Measurements from ENCODE around the gene NF2. TPM values are rescaled to one million over a fixed set of nuclear protein-coding genes. Genes with fewer than 3 reads are reported as not detected.
A peak's percentile ranks its signal among the peaks of the same experiment; 100 is the strongest.

Gene NF2
- total RNA-seq, 2 experiments from 2014 or later: 23.1 to 24.5 TPM

- peak in 3 of 14 experiments; percentile 12 to 34 (median 20) for DNase-seq
- Histone ChIP-seq H3K4me3 (ENCODE audit: low read length) (no peak overlapping the region), H3K9me3 (ENCODE audit: control insufficient read depth in 1 of 2, insufficient read depth in 1 of 2, low read length in 2 of 2) (peaks cover 0 to 8% of the 10 kb centered on the region in 2 experiments), H3K27me3 (ENCODE audit: control insufficient read depth in 1 of 2, insufficient read depth in 2 of 2, low read length in 2 of 2) (peaks cover 28 to 42% of the 10 kb centered on the region in 2 experiments), H3K36me3 (ENCODE audit: insufficient read depth, low read length) (no peaks in the 10 kb centered on the region), H3K4me1 (ENCODE audit: insufficient read depth, low read length) (peaks cover 7% of the 10 kb centered on the region), H3K27ac (ENCODE audit: low read depth in 1 of 2, low read length in 2 of 2) (no peak overlapping the region)
- peaks cover 7% of the 10 kb centered on the region for H3K4me1 Mint-ChIP-seq (ENCODE audit: low read depth)
- no peak overlapping the region for H3K4me3 Mint-ChIP-seq
- no peak for ATAC-seq (ENCODE audit: poor library complexity)
- H3K9me3 Mint-ChIP-seq: no peaks in the 10 kb centered on the region
- ChIA-PET POLR2A (no interaction called here), CTCF (no interaction called here)
- no peak for TF ChIP-seq CTCF (IDR thresholded peaks at IDR 0.05)
- intact Hi-C loops (cut with DNase I, micrococcal nuclease): no loop called here
- no peaks in the 10 kb centered on the region for H3K36me3 Mint-ChIP-seq (ENCODE audit: low read depth)
- H3K27me3 Mint-ChIP-seq: peaks cover 62% of the 10 kb centered on the region
- H3K27ac Mint-ChIP-seq: no peak overlapping the region
These were observed 113.5 kb downstream of the NF2 start for GRCh38 chr22:29716814-29717545.

GRCh38 chr22:29717789-29718188, 114.4 kb downstream of the NF2 start:
- TF ChIP-seq CTCF (IDR thresholded peaks at IDR 0.05): no peak
- H3K4me3 ChIP-seq (ENCODE audit: low read length): no peak overlapping the region
- no peak for DNase-seq
- H3K4me1 ChIP-seq (ENCODE audit: insufficient read depth, low read length): peaks cover 7% of the 10 kb centered on the region
- H3K36me3 ChIP-seq (ENCODE audit: insufficient read depth, low read length): no peaks in the 10 kb centered on the region
- peaks cover 28 to 47% of the 10 kb centered on the region in 2 experiments for H3K27me3 ChIP-seq (ENCODE audit: control insufficient read depth in 1 of 2, insufficient read depth in 2 of 2, low read length in 2 of 2)
- ChIA-PET POLR2A (no interaction called here), CTCF (no interaction called here)
- H3K4me3 Mint-ChIP-seq: no peak overlapping the region
- H3K27ac ChIP-seq (ENCODE audit: low read depth in 1 of 2, low read length in 2 of 2): no peak overlapping the region
- H3K27me3 Mint-ChIP-seq: peaks cover 62% of the 10 kb centered on the region
- no peak overlapping the region for H3K27ac Mint-ChIP-seq
- H3K9me3 Mint-ChIP-seq: no peaks in the 10 kb centered on the region
- ATAC-seq (ENCODE audit: poor library complexity): no peak
- H3K36me3 Mint-ChIP-seq (ENCODE audit: low read depth): no peaks in the 10 kb centered on the region
- H3K9me3 ChIP-seq (ENCODE audit: control insufficient read depth in 1 of 2, insufficient read depth in 1 of 2, low read length in 2 of 2): peaks cover 0 to 8% of the 10 kb centered on the region in 2 experiments
- intact Hi-C loops (cut with DNase I, micrococcal nuclease): no loop called here
- H3K4me1 Mint-ChIP-seq (ENCODE audit: low read depth): peaks cover 7% of the 10 kb centered on the region

GRCh38 chr22:29718949-29719898, 115.8 kb downstream of the NF2 start:
- Histone ChIP-seq H3K9me3 (ENCODE audit: control insufficient read depth in 1 of 2, insufficient read depth in 1 of 2, low read length in 2 of 2) (peaks cover 0 to 8% of the 10 kb centered on the region in 2 experiments), H3K4me1 (ENCODE audit: insufficient read depth, low read length) (peaks cover 7% of the 10 kb centered on the region), H3K27me3 (ENCODE audit: control insufficient read depth in 1 of 2, insufficient read depth in 2 of 2, low read length in 2 of 2) (peaks cover 28 to 47% of the 10 kb centered on the region in 2 experiments), H3K27ac (ENCODE audit: low read depth in 1 of 2, low read length in 2 of 2) (no peak overlapping the region), H3K4me3 (ENCODE audit: low read length) (no peak overlapping the region), H3K36me3 (ENCODE audit: insufficient read depth, low read length) (no peaks in the 10 kb centered on the region)
- Mint-ChIP-seq H3K36me3 (ENCODE audit: low read depth) (no peaks in the 10 kb centered on the region), H3K27me3 (peaks cover 57% of the 10 kb centered on the region), H3K27ac (no peak overlapping the region), H3K4me1 (ENCODE audit: low read depth) (peaks cover 7% of the 10 kb centered on the region), H3K4me3 (peak overlapping the region; percentile 30), H3K9me3 (no peaks in the 10 kb centered on the region)
- no peak for ATAC-seq (ENCODE audit: poor library complexity)
- TF ChIP-seq CTCF (IDR thresholded peaks at IDR 0.05): no peak
- ChIA-PET POLR2A (no interaction called here), CTCF (no interaction called here)
- intact Hi-C loops (cut with DNase I, micrococcal nuclease): no loop called here
- DNase-seq: no peak

Measured in CD4-positive, alpha-beta T cell (primary cell).